ENCODE results near the gene MEF2D. TPM values are rescaled to one million over a fixed set of nuclear protein-coding genes. Genes with fewer than 3 reads are reported as not detected.

MEF2D gene
- total RNA-seq, 1 donor from 2014 or later = 16.6 TPM

- Histone ChIP-seq H3K36me3 (ENCODE audit: control insufficient read depth, insufficient read depth, low read length) (no peaks in the 10 kb centered on the region), H3K27me3 (ENCODE audit: control insufficient read depth, insufficient read depth, low read length) (no peaks in the 10 kb centered on the region), H3K4me3 (ENCODE audit: low read depth, low read length) (no peak overlapping the region)
- no peak for TF ChIP-seq CTCF (IDR thresholded peaks at IDR 0.05; ENCODE audit: insufficient read depth, low read length, poor library complexity, severe bottlenecking)
- no peak for DNase-seq (ENCODE audit: low read depth)
Measured at GRCh38 chr1:156524481-156524869, 23.9 kb upstream of the MEF2D start.

GRCh38 chr1:156523801-156524480 lies 23.4 kb upstream of the MEF2D start:
- DNase-seq (ENCODE audit: low read depth) = no peak
- H3K4me3 ChIP-seq (ENCODE audit: low read depth, low read length) = no peak overlapping the region
- H3K36me3 ChIP-seq (ENCODE audit: control insufficient read depth, insufficient read depth, low read length) = no peaks in the 10 kb centered on the region
- no peak for TF ChIP-seq CTCF (IDR thresholded peaks at IDR 0.05; ENCODE audit: insufficient read depth, low read length, poor library complexity, severe bottlenecking)
- H3K27me3 ChIP-seq (ENCODE audit: control insufficient read depth, insufficient read depth, low read length) = no peaks in the 10 kb centered on the region

- no peak for TF ChIP-seq CTCF (IDR thresholded peaks at IDR 0.05; ENCODE audit: insufficient read depth, low read length, poor library complexity, severe bottlenecking)
- H3K27me3 ChIP-seq (ENCODE audit: control insufficient read depth, insufficient read depth, low read length) = no peaks in the 10 kb centered on the region
- H3K4me3 ChIP-seq (ENCODE audit: low read depth, low read length) = no peak overlapping the region
- H3K36me3 ChIP-seq (ENCODE audit: control insufficient read depth, insufficient read depth, low read length) = no peaks in the 10 kb centered on the region
- no peak for DNase-seq (ENCODE audit: low read depth)
Measured at GRCh38 chr1:156522443-156522970, 21.9 kb upstream of the MEF2D start.

GRCh38 chr1:156517748-156518147 lies 17.2 kb upstream of the MEF2D start:
- DNase-seq (ENCODE audit: low read depth) = no peak
- Histone ChIP-seq H3K27me3 (ENCODE audit: control insufficient read depth, insufficient read depth, low read length) (no peaks in the 10 kb centered on the region), H3K4me3 (ENCODE audit: low read depth, low read length) (no peak overlapping the region), H3K36me3 (ENCODE audit: control insufficient read depth, insufficient read depth, low read length) (no peaks in the 10 kb centered on the region)
- no peak for TF ChIP-seq CTCF (IDR thresholded peaks at IDR 0.05; ENCODE audit: insufficient read depth, low read length, poor library complexity, severe bottlenecking)

- Histone ChIP-seq H3K27me3 (ENCODE audit: control insufficient read depth, insufficient read depth, low read length) (no peaks in the 10 kb centered on the region), H3K4me3 (ENCODE audit: low read depth, low read length) (no peak overlapping the region), H3K36me3 (ENCODE audit: control insufficient read depth, insufficient read depth, low read length) (no peaks in the 10 kb centered on the region)
- TF ChIP-seq CTCF (IDR thresholded peaks at IDR 0.05; ENCODE audit: insufficient read depth, low read length, poor library complexity, severe bottlenecking) = no peak
- no peak for DNase-seq (ENCODE audit: low read depth)
Measured at GRCh38 chr1:156516821-156517220, 16.2 kb upstream of the MEF2D start.

GRCh38 chr1:156515956-156516355 lies 15.4 kb upstream of the MEF2D start:
- Histone ChIP-seq H3K36me3 (ENCODE audit: control insufficient read depth, insufficient read depth, low read length) (no peaks in the 10 kb centered on the region), H3K4me3 (ENCODE audit: low read depth, low read length) (no peak overlapping the region), H3K27me3 (ENCODE audit: control insufficient read depth, insufficient read depth, low read length) (no peaks in the 10 kb centered on the region)
- no peak for TF ChIP-seq CTCF (IDR thresholded peaks at IDR 0.05; ENCODE audit: insufficient read depth, low read length, poor library complexity, severe bottlenecking)
- DNase-seq (ENCODE audit: low read depth) = no peak
